Measurements from ENCODE around the gene GTF2H1. TPM values are rescaled to one million over a fixed set of nuclear protein-coding genes. Genes with fewer than 3 reads are reported as not detected.

GTF2H1 gene
- total and polyA plus RNA-seq, 10 donors, result 18.1 to 65.4 (median 49.6) TPM

DNA sequence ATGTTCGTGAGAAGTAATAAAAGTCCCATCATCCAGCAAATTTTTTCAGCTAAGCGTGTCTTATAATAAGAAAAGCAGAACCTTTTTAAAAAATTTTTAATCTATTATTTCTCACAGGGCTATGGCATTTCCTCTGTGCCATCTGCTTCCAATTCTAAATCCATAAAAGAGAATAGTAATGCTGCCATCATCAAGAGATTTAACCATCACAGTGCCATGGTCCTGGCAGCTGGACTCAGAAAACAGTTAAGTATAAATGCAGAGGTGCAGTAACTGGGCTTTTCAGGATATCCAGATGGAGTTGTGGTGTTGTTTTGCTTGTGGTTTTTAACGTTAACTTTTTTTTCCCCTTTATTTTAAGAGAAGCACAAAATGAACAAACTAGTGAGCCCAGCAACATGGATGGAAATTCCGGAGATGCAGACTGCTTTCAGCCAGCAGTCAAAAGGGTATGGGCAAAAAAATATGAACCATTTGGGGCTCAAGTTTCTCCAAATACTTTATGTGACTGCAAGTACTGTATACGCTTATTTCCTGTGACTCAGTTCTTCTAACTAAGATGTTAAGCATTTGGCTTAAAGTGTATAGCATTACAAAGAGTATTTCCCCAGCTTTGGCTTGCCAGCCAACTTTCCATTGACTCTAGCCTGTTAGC, 25.2 kb downstream of the GTF2H1 start:
- Histone ChIP-seq H3K27me3 (replicated peaks in 1 of 7) (no peaks in the 10 kb centered on the region), H3K9me3 (no peaks in the 10 kb centered on the region), H3K4me3 (no peak overlapping the region), H3K27ac (no peak overlapping the region), H3K4me1 (no peaks in the 10 kb centered on the region), H3K36me3 (peaks cover 5 to 98% (median 76%) of the 10 kb centered on the region in 6 donors)
- DNase-seq, result no peak
- 75 to 86% (median 81%) methylated on average over 5 of the region's 5 CpGs for WGBS, 5 donors
- intact Hi-C loops (cut with DNase I; ENCODE audit: low total_unique reads), result no loop called here
- TF ChIP-seq, protein P1, sequence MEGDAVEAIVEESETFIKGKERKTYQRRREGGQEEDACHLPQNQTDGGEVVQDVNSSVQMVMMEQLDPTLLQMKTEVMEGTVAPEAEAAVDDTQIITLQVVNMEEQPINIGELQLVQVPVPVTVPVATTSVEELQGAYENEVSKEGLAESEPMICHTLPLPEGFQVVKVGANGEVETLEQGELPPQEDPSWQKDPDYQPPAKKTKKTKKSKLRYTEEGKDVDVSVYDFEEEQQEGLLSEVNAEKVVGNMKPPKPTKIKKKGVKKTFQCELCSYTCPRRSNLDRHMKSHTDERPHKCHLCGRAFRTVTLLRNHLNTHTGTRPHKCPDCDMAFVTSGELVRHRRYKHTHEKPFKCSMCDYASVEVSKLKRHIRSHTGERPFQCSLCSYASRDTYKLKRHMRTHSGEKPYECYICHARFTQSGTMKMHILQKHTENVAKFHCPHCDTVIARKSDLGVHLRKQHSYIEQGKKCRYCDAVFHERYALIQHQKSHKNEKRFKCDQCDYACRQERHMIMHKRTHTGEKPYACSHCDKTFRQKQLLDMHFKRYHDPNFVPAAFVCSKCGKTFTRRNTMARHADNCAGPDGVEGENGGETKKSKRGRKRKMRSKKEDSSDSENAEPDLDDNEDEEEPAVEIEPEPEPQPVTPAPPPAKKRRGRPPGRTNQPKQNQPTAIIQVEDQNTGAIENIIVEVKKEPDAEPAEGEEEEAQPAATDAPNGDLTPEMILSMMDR (IDR thresholded peaks at IDR 0.05 in 8 of 11, conservative IDR thresholded peaks at IDR 0.05 in 3 of 11), result no peak
- TF ChIP-seq POLR2AphosphoS5 (IDR thresholded peaks at IDR 0.05) (no peak), POLR2A (IDR thresholded peaks at IDR 0.05) (no peak)

DNA sequence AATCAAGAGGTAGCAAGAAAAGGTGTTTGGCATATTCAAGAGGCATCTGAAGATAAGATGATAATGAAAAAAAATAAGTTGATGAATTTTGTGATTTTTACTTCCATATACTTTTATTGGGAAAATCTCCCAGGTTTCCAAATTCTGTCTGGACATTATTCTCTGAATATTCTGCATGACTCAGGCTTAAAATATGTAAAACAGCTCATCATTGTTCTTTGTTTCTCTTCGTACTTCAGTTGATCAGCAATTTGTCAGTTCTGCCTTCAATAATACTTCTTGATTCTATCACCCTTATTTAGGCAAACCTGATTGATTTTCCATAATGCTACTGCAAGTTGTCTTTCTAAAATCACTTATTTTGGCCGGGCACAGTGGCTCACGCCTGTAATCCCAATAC, 30.2 kb downstream of the GTF2H1 start:
- intact Hi-C loops (cut with DNase I; ENCODE audit: low total_unique reads), result no loop called here
- Histone ChIP-seq H3K9me3 (no peaks in the 10 kb centered on the region), H3K4me1 (no peaks in the 10 kb centered on the region), H3K27ac (no peak overlapping the region), H3K4me3 (no peak overlapping the region), H3K27me3 (replicated peaks in 1 of 7) (no peaks in the 10 kb centered on the region), H3K36me3 (peaks cover 5 to 98% (median 66%) of the 10 kb centered on the region in 6 donors)
- 90 to 97% (median 94%) methylated on average over 3 of the region's 3 CpGs for WGBS, 5 donors
- DNase-seq, result no peak
- TF ChIP-seq POLR2AphosphoS5 (IDR thresholded peaks at IDR 0.05), result no peak
- TF ChIP-seq, protein P1 (IDR thresholded peaks at IDR 0.05 in 8 of 11, conservative IDR thresholded peaks at IDR 0.05 in 3 of 11), result no peak
- no peak for TF ChIP-seq POLR2A (IDR thresholded peaks at IDR 0.05)

DNA sequence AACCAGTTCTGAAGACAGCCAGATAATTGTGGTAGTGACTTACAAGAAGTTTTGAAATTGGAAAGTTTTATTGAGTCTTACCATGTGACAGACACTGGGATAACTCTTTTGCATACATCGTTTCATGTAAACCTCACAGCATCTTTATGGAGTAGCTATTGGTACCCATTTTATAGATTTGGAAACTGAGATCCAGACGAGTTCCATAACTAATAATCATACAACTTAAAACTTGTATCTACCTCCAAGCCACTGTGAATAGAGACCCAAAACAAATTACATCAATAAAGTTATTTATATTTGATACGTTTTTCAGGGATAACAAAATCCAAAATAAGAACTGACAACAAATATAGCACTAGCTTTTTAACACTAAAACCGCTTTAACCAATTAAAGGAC, 36.3 kb downstream of the GTF2H1 start:
- Histone ChIP-seq H3K4me1 (no peaks in the 10 kb centered on the region), H3K36me3 (peaks cover 0 to 100% (median 82%) of the 10 kb centered on the region in 6 donors), H3K4me3 (no peak overlapping the region), H3K27ac (no peak overlapping the region), H3K9me3 (no peaks in the 10 kb centered on the region), H3K27me3 (replicated peaks in 1 of 7) (no peaks in the 10 kb centered on the region)
- intact Hi-C loops (cut with DNase I; ENCODE audit: low total_unique reads), result no loop called here
- no peak for DNase-seq
- TF ChIP-seq, protein P1 (IDR thresholded peaks at IDR 0.05 in 8 of 11, conservative IDR thresholded peaks at IDR 0.05 in 3 of 11), result no peak
- WGBS, 5 donors, result 91 to 96% (median 93%) methylated on average over 4 of the region's 4 CpGs

DNA sequence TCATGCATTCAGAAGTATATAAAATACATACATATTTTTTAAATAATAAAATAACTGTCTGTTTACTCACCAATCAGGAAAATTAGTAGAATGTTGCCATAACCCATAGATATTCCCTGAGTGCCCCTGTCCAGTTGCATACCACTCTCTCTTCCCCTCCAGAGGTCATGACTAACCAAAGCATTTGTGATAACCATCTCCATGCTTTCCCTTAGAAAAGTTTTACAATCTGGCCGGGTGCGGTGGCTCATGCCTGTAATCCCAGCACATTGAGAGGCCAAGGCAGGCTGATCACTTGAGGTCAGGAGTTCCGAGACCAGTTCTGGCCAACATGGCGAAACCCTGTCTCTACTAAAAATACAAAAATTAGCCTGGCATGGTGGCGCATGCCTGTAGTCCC, 38.8 kb downstream of the GTF2H1 start:
- no peak for DNase-seq
- Histone ChIP-seq H3K9me3 (no peaks in the 10 kb centered on the region), H3K27ac (no peak overlapping the region), H3K4me1 (peaks cover 0 to 8% (median 0%) of the 10 kb centered on the region in 6 donors), H3K4me3 (no peak overlapping the region), H3K27me3 (replicated peaks in 1 of 7) (no peaks in the 10 kb centered on the region), H3K36me3 (peaks cover 0 to 100% (median 94%) of the 10 kb centered on the region in 6 donors)
- TF ChIP-seq POLR2A (IDR thresholded peaks at IDR 0.05), result no peak
- TF ChIP-seq, protein P1 (IDR thresholded peaks at IDR 0.05 in 8 of 11, conservative IDR thresholded peaks at IDR 0.05 in 3 of 11), result no peak
- TF ChIP-seq POLR2AphosphoS5 (IDR thresholded peaks at IDR 0.05), result no peak
- intact Hi-C loops (cut with DNase I; ENCODE audit: low total_unique reads), result no loop called here
- 88 to 97% (median 96%) methylated on average over 5 of the region's 5 CpGs for WGBS, 5 donors
